Mucosa of descending colon (tissue), 3 donors: ENCODE measurements around the gene CYBRD1. TPM values are rescaled to one million over a fixed set of nuclear protein-coding genes. Genes with fewer than 3 reads are reported as not detected.

Experiments used
- ATAC-seq: fragments of 200-7000 bp; cut with Tn5 transposase; one replicate; pipeline ENCODE4 v1.9.1; 2020; ENCODE audit warnings: mild to moderate bottlenecking, moderate library complexity
- DNase-seq, 3 donors: peaks; one replicate each; pipeline ENCODE4 v3.0.0-alpha.2; 2020
- H3K36me3 ChIP-seq: fragments of 200-600 bp; one replicate; pipeline ENCODE4 v1.8.0; 2021; ENCODE audit warnings: low read depth, mild to moderate bottlenecking
- H3K4me1 ChIP-seq: fragments of 200-600 bp; one replicate; pipeline ENCODE4 v1.8.0; 2021; ENCODE audit warnings: low read depth, mild to moderate bottlenecking
- H3K4me3 ChIP-seq: fragments of 200-600 bp; one replicate; pipeline ENCODE4 v1.8.0; 2021; ENCODE audit warnings: mild to moderate bottlenecking
- H3K9me3 ChIP-seq: fragments of 200-600 bp; one replicate; pipeline ENCODE4 v1.8.0; 2021; ENCODE audit warnings: mild to moderate bottlenecking
- CTCF ChIP-seq: fragments of 200-600 bp; IDR thresholded peaks from one replicate; pipeline ENCODE4 v1.8.0; 2022; ENCODE audit warnings: antibody characterized with exemption, mild to moderate bottlenecking
- intact Hi-C, 2 donors: fragments of 100-400 bp; cut with DNase I in 1 of 2; cut with micrococcal nuclease in 1 of 2; formaldehyde crosslinking; loops; one replicate each; pipeline versions ENCODE4 v1.11.0 to v1.11.1; 2022; cut with DNase I, micrococcal nuclease
- total RNA-seq, 3 donors: library from RNA; stranded (reverse); fragmentation: NEBNext Ultra II Directional in 2 of 3; extraction: Animal tissue kit (Norgen Biotek cat#: 25700) in 2 of 3; gene quantifications; one replicate each; pipeline versions ENCODE4 v1.2.1 to v1.2.4, GENCODE V29; 2021 to 2023
- donor health status: DM: no; HTN: no; CAD: no; lungs with moderate emphysema.
- donor health status: DM: no; HTN: no; CAD: no.
- donor health status: DM: no; HTN: yes; CAD: no.

Gene CYBRD1
- total RNA-seq, 3 donors from 2014 or later = 24.7 to 103 (median 36.5) TPM

- intact Hi-C loops = no loop called here
These were observed 49.4 kb downstream of the CYBRD1 start for GRCh38 chr2:171571721-171572120.

GRCh38 chr2:171574149-171574795 lies 52.0 kb downstream of the CYBRD1 start:
- no peak overlapping the region for H3K4me3 ChIP-seq
- peak; percentile 98 for TF ChIP-seq CTCF
- H3K36me3 ChIP-seq = no peaks in the 10 kb centered on the region
- no peaks in the 10 kb centered on the region for H3K9me3 ChIP-seq
- DNase-seq = peak; percentile 82 to 89 (median 88)
- H3K4me1 ChIP-seq = no peaks in the 10 kb centered on the region
- ATAC-seq = peak; percentile 100
- intact Hi-C loops = no loop called here

More at GRCh38 chr2:171571721-171572120, 49.4 kb downstream of the CYBRD1 start:
- H3K4me1 ChIP-seq = no peaks in the 10 kb centered on the region
- H3K36me3 ChIP-seq = no peaks in the 10 kb centered on the region
- no peak for ATAC-seq
- no peak for TF ChIP-seq CTCF
- H3K9me3 ChIP-seq = no peaks in the 10 kb centered on the region
- no peak for DNase-seq
- H3K4me3 ChIP-seq = no peak overlapping the region

- Histone ChIP-seq H3K4me3 (no peak overlapping the region), H3K4me1 (no peaks in the 10 kb centered on the region), H3K9me3 (no peaks in the 10 kb centered on the region), H3K36me3 (no peaks in the 10 kb centered on the region)
- TF ChIP-seq CTCF = no peak
- DNase-seq (no peak), ATAC-seq (no peak)
- intact Hi-C loops = no loop called here
These were observed 53.3 kb downstream of the CYBRD1 start for GRCh38 chr2:171575606-171576005.

- no peaks in the 10 kb centered on the region for H3K36me3 ChIP-seq
- no peak overlapping the region for H3K4me3 ChIP-seq
- DNase-seq = no peak
- H3K9me3 ChIP-seq = no peaks in the 10 kb centered on the region
- H3K4me1 ChIP-seq = no peaks in the 10 kb centered on the region
- no peak for ATAC-seq
- intact Hi-C loops = no loop called here
- TF ChIP-seq CTCF = no peak
These were observed 56.0 kb downstream of the CYBRD1 start for GRCh38 chr2:171578127-171578803.

- no peaks in the 10 kb centered on the region for H3K9me3 ChIP-seq
- H3K4me3 ChIP-seq = no peak overlapping the region
- no peak for DNase-seq
- no peaks in the 10 kb centered on the region for H3K4me1 ChIP-seq
- no peak for ATAC-seq
- no peak for TF ChIP-seq CTCF
- intact Hi-C loops = no loop called here
- no peaks in the 10 kb centered on the region for H3K36me3 ChIP-seq
These were observed 57.2 kb downstream of the CYBRD1 start for GRCh38 chr2:171579481-171579880.
